ENCODE measurements around the gene AFAP1. TPM values are rescaled to one million over a fixed set of nuclear protein-coding genes. Genes with fewer than 3 reads are reported as not detected.

Gene AFAP1
- total and polyA plus RNA-seq, 2 donors (not counting 3 experiments of a cell fraction or from before 2014, with no cell fraction given): 32.3 to 103 TPM

DNA sequence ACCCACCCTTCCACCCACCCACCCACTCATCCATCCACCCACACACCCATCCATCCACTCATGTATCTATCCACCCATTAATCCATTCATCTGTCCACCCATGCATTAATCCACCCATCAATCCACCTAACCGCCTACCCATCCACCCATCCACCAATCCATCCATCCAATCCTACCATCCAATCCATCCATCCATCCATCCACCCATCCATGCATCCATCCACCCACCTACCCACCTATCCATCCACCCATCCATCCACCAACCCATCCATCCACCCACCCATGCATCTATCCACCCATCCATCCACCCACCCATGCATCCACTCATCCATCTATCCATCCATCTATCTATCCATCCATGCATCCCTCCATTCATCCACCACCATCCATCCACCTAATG lies 34.8 kb upstream of the AFAP1 start:
- Histone ChIP-seq H3K4me3 (replicated peaks in 1 of 3; ENCODE audit: insufficient read depth in 1 of 3, low read depth in 1 of 3, low read length in 3 of 3) (no peak overlapping the region), H3K4me1 (ENCODE audit: control insufficient read depth, extremely low read depth, insufficient read depth, low read length) (peaks cover 25% of the 10 kb centered on the region), H3K9me3 (replicated peaks; ENCODE audit: control insufficient read depth, insufficient read depth, low read length) (no peaks in the 10 kb centered on the region), H3K27me3 (ENCODE audit: control insufficient read depth in 2 of 2, insufficient read depth in 2 of 2, low read length in 2 of 2) (no peaks in the 10 kb centered on the region), H2AFZ (ENCODE audit: low read depth, low read length) (no peak overlapping the region), H3K4me2 (ENCODE audit: insufficient read depth, low read length) (no peak overlapping the region), H3K9ac (replicated peaks; ENCODE audit: extremely low read depth, insufficient read depth, low read length) (no peak overlapping the region), H3K36me3 (ENCODE audit: control insufficient read depth in 2 of 2, extremely low read depth in 1 of 2, insufficient read depth in 2 of 2, low read length in 2 of 2) (no peaks in the 10 kb centered on the region), H3K27ac (ENCODE audit: insufficient read depth, low read depth, low read length) (no peak overlapping the region), H3K79me2 (ENCODE audit: control insufficient read depth, insufficient read depth, low read length) (peaks cover 20% of the 10 kb centered on the region), H3K9me1 (replicated peaks; ENCODE audit: control insufficient read depth, extremely low read depth, insufficient read depth, low read length) (no peaks in the 10 kb centered on the region), H4K20me1 (replicated peaks; ENCODE audit: control insufficient read depth, extremely low read depth, insufficient read depth, low read length) (no peaks in the 10 kb centered on the region)
- dilution Hi-C loops (cut with MboI; ENCODE audit: extremely low pct_ligation_motif_present, low sequenced_read_pairs): no loop called here
- TF ChIP-seq FOS (IDR thresholded peaks at IDR 0.05; ENCODE audit: borderline replicate concordance, insufficient read depth, low read length): no peak
- TF ChIP-seq, protein P1, sequence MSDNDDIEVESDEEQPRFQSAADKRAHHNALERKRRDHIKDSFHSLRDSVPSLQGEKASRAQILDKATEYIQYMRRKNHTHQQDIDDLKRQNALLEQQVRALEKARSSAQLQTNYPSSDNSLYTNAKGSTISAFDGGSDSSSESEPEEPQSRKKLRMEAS (IDR thresholded peaks at IDR 0.05; ENCODE audit: insufficient read depth, insufficient read length): no peak
- TF ChIP-seq MYC (IDR thresholded peaks at IDR 0.05; ENCODE audit: low read depth, low read length): no peak
- TF ChIP-seq EZH2 (IDR thresholded peaks at IDR 0.05; ENCODE audit: borderline replicate concordance, low read depth, low read length, severe bottlenecking): no peak
- no peak for TF ChIP-seq POLR2A (IDR thresholded peaks at IDR 0.05; ENCODE audit: low read depth, low read length)
- no peak for TF ChIP-seq JUN (IDR thresholded peaks at IDR 0.05; ENCODE audit: borderline replicate concordance, insufficient read depth, insufficient read length, low read depth)
- TF ChIP-seq, protein P2, sequence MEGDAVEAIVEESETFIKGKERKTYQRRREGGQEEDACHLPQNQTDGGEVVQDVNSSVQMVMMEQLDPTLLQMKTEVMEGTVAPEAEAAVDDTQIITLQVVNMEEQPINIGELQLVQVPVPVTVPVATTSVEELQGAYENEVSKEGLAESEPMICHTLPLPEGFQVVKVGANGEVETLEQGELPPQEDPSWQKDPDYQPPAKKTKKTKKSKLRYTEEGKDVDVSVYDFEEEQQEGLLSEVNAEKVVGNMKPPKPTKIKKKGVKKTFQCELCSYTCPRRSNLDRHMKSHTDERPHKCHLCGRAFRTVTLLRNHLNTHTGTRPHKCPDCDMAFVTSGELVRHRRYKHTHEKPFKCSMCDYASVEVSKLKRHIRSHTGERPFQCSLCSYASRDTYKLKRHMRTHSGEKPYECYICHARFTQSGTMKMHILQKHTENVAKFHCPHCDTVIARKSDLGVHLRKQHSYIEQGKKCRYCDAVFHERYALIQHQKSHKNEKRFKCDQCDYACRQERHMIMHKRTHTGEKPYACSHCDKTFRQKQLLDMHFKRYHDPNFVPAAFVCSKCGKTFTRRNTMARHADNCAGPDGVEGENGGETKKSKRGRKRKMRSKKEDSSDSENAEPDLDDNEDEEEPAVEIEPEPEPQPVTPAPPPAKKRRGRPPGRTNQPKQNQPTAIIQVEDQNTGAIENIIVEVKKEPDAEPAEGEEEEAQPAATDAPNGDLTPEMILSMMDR (IDR thresholded peaks at IDR 0.05; ENCODE audit: extremely low read depth in 1 of 2, insufficient read depth in 1 of 2, low read depth in 1 of 2, low read length in 2 of 2): no peak
- TF ChIP-seq GATA2 (IDR thresholded peaks at IDR 0.05; ENCODE audit: insufficient read depth, insufficient read length, low read depth, low read length): no peak
- TF ChIP-seq POLR2AphosphoS5 (IDR thresholded peaks at IDR 0.05; ENCODE audit: insufficient read depth, low read depth, low read length): no peak
- no peak for FAIRE-seq
- BruUV-seq (replicated peaks): no TSS peak
- intact Hi-C loops (cut with micrococcal nuclease): no loop called here
- DNase-seq (ENCODE audit: low read depth, low spot score): no peak
- CTCF ChIA-PET: no interaction called here
- POLR2A ChIA-PET: no interaction called here
